ENCODE results near the gene CCNA2.

- TF ChIP-seq CTCF (IDR thresholded peaks at IDR 0.05; ENCODE audit: low read depth, low read length, missing input control), result no peak
- TF ChIP-seq TAF1 (conservative IDR thresholded peaks at IDR 0.05), result no peak
These were observed 46.4 kb upstream of the CCNA2 start, which contains the start of gene BBS7 for GRCh38 chr4:121869841-121870822.
